DND-41 (cell line): ENCODE measurements around the gene CMTM7.

Experiments
- CTCF ChIP-seq: IDR thresholded peaks from 2 replicates; pipeline ENCODE4 v1.5.1; 2012; ENCODE audit warnings: borderline replicate concordance, low read length, moderate library complexity, mild to moderate bottlenecking; ENCODE audit not compliant: poor library complexity, severe bottlenecking; ENCODE audit errors: extremely low read depth
- EZH2 ChIP-seq: IDR thresholded peaks from 3 replicates; pipeline ENCODE4 v1.6.1; 2012; ENCODE audit warnings: borderline replicate concordance, low read depth, mild to moderate bottlenecking, moderate library complexity, low read length, inconsistent platforms; ENCODE audit not compliant: severe bottlenecking

GRCh38 chr3:32449691-32450090 is 58.0 kb downstream of the CMTM7 start:
- no peak for TF ChIP-seq CTCF
- TF ChIP-seq EZH2: no peak
